ENCODE results near the gene SLAMF9. TPM values are rescaled to one million over a fixed set of nuclear protein-coding genes. Genes with fewer than 3 reads are reported as not detected.

The SLAMF9 gene
- total and polyA plus RNA-seq, 2 donors (not counting 3 experiments of a cell fraction or from before 2014, with no cell fraction given) = not detected

- BruUV-seq (replicated peaks) = no TSS peak
- Histone ChIP-seq H3K27me3 (ENCODE audit: control insufficient read depth in 2 of 2, insufficient read depth in 2 of 2, low read length in 2 of 2) (peaks cover 15 to 19% of the 10 kb centered on the region in 2 experiments), H3K4me3 (replicated peaks in 1 of 3; ENCODE audit: insufficient read depth in 1 of 3, low read depth in 1 of 3, low read length in 3 of 3) (no peak overlapping the region), H3K9me3 (replicated peaks; ENCODE audit: control insufficient read depth, insufficient read depth, low read length) (no peaks in the 10 kb centered on the region), H3K4me2 (ENCODE audit: insufficient read depth, low read length) (no peak overlapping the region), H2AFZ (ENCODE audit: low read depth, low read length) (no peak overlapping the region), H3K79me2 (ENCODE audit: control insufficient read depth, insufficient read depth, low read length) (no peaks in the 10 kb centered on the region), H3K4me1 (ENCODE audit: control insufficient read depth, extremely low read depth, insufficient read depth, low read length) (peaks cover under 1% of the 10 kb centered on the region), H3K36me3 (ENCODE audit: control insufficient read depth in 2 of 2, extremely low read depth in 1 of 2, insufficient read depth in 2 of 2, low read length in 2 of 2) (no peaks in the 10 kb centered on the region), H3K27ac (ENCODE audit: insufficient read depth, low read depth, low read length) (no peak overlapping the region), H4K20me1 (replicated peaks; ENCODE audit: control insufficient read depth, extremely low read depth, insufficient read depth, low read length) (no peaks in the 10 kb centered on the region), H3K9me1 (replicated peaks; ENCODE audit: control insufficient read depth, extremely low read depth, insufficient read depth, low read length) (no peaks in the 10 kb centered on the region), H3K9ac (replicated peaks; ENCODE audit: extremely low read depth, insufficient read depth, low read length) (no peak overlapping the region)
- intact Hi-C loops (cut with micrococcal nuclease) (no loop called here), dilution Hi-C loops (cut with MboI; ENCODE audit: extremely low pct_ligation_motif_present, low sequenced_read_pairs) (no loop called here)
- TF ChIP-seq GATA2 (IDR thresholded peaks at IDR 0.05; ENCODE audit: insufficient read depth, insufficient read length, low read depth, low read length) (no peak), FOS (IDR thresholded peaks at IDR 0.05; ENCODE audit: borderline replicate concordance, insufficient read depth, low read length) (no peak), JUN (IDR thresholded peaks at IDR 0.05; ENCODE audit: borderline replicate concordance, insufficient read depth, insufficient read length, low read depth) (no peak), EZH2 (IDR thresholded peaks at IDR 0.05; ENCODE audit: borderline replicate concordance, low read depth, low read length, severe bottlenecking) (no peak), CTCF (IDR thresholded peaks at IDR 0.05; ENCODE audit: extremely low read depth in 1 of 2, insufficient read depth in 1 of 2, low read depth in 1 of 2, low read length in 2 of 2) (no peak), POLR2AphosphoS5 (IDR thresholded peaks at IDR 0.05; ENCODE audit: insufficient read depth, low read depth, low read length) (no peak), POLR2A (IDR thresholded peaks at IDR 0.05; ENCODE audit: low read depth, low read length) (no peak), MYC (IDR thresholded peaks at IDR 0.05; ENCODE audit: low read depth, low read length) (no peak), MAX (IDR thresholded peaks at IDR 0.05; ENCODE audit: insufficient read depth, insufficient read length) (no peak)
- DNase-seq (ENCODE audit: low read depth, low spot score) = no peak
- POLR2A ChIA-PET = no interaction called here
- CTCF ChIA-PET = interaction anchor here (1.1 to 13.3 kb wide), 5 partner anchors 15 to 141 kb away, joined by 3 to 169 read pairs (median 4); partner anchors contain the start of gene TAGLN2
- FAIRE-seq = no peak
Observed at GRCh38 chr1:159940006-159940620, 13.9 kb downstream of the SLAMF9 start.

All from endothelial cell of umbilical vein (primary cell).